Measurements from ENCODE around the gene ADAM8. TPM values are rescaled to one million over a fixed set of nuclear protein-coding genes. Genes with fewer than 3 reads are reported as not detected.

Gene ADAM8
- total RNA-seq, 1 donor from 2014 or later = 20.3 TPM

GRCh38 chr10:133287832-133288500, 11.3 kb upstream of the ADAM8 start:
- Histone ChIP-seq H3K9me3 (no peaks in the 10 kb centered on the region), H3K4me3 (no peak overlapping the region), H3K4me1 (no peaks in the 10 kb centered on the region), H3K27me3 (no peaks in the 10 kb centered on the region), H3K27ac (no peak overlapping the region), H3K36me3 (peaks cover 84% of the 10 kb centered on the region)
- no peak for TF ChIP-seq CTCF (IDR thresholded peaks at IDR 0.05)
- intact Hi-C loops (cut with DNase I) = no loop called here
- DNase-seq (no peak), ATAC-seq (peak; percentile 25)

GRCh38 chr10:133286366-133286765, 9.7 kb upstream of the ADAM8 start:
- TF ChIP-seq CTCF (IDR thresholded peaks at IDR 0.05) = no peak
- Histone ChIP-seq H3K4me3 (no peak overlapping the region), H3K27ac (no peak overlapping the region), H3K36me3 (peaks cover 93% of the 10 kb centered on the region), H3K9me3 (no peaks in the 10 kb centered on the region), H3K4me1 (no peaks in the 10 kb centered on the region), H3K27me3 (no peaks in the 10 kb centered on the region)
- ATAC-seq (no peak), DNase-seq (no peak)
- intact Hi-C loops (cut with DNase I) = no loop called here

- H3K4me3 ChIP-seq = no peak overlapping the region
- DNase-seq = no peak
- ATAC-seq = no peak
- H3K27me3 ChIP-seq = no peaks in the 10 kb centered on the region
- peaks cover 89% of the 10 kb centered on the region for H3K36me3 ChIP-seq
- intact Hi-C loops (cut with DNase I) = no loop called here
- H3K4me1 ChIP-seq = no peaks in the 10 kb centered on the region
- TF ChIP-seq CTCF (IDR thresholded peaks at IDR 0.05) = no peak
- no peak overlapping the region for H3K27ac ChIP-seq
- no peaks in the 10 kb centered on the region for H3K9me3 ChIP-seq
These were observed 8.5 kb upstream of the ADAM8 start for GRCh38 chr10:133285217-133285616.

- ATAC-seq (no peak), DNase-seq (no peak)
- TF ChIP-seq CTCF (IDR thresholded peaks at IDR 0.05) = no peak
- peaks cover 4% of the 10 kb centered on the region for H3K4me1 ChIP-seq
- no peaks in the 10 kb centered on the region for H3K9me3 ChIP-seq
- H3K27me3 ChIP-seq = no peaks in the 10 kb centered on the region
- peaks cover 85% of the 10 kb centered on the region for H3K36me3 ChIP-seq
- no peak overlapping the region for H3K4me3 ChIP-seq
- intact Hi-C loops (cut with DNase I) = no loop called here
- no peak overlapping the region for H3K27ac ChIP-seq
These were observed 7.3 kb upstream of the ADAM8 start for GRCh38 chr10:133283931-133284330.

- H3K4me1 ChIP-seq = peaks cover 15% of the 10 kb centered on the region
- H3K27me3 ChIP-seq = no peaks in the 10 kb centered on the region
- TF ChIP-seq CTCF (IDR thresholded peaks at IDR 0.05) = no peak
- ATAC-seq = no peak
- no peak for DNase-seq
- H3K27ac ChIP-seq = no peak overlapping the region
- intact Hi-C loops (cut with DNase I) = no loop called here
- H3K4me3 ChIP-seq = no peak overlapping the region
- no peaks in the 10 kb centered on the region for H3K9me3 ChIP-seq
- H3K36me3 ChIP-seq = peaks cover 75% of the 10 kb centered on the region
These were observed 6.2 kb upstream of the ADAM8 start for GRCh38 chr10:133282846-133283390.
